Measurements from ENCODE around the gene NEK6. TPM values are rescaled to one million over a fixed set of nuclear protein-coding genes. Genes with fewer than 3 reads are reported as not detected.
A peak's percentile ranks its signal among the peaks of the same experiment; 100 is the strongest.

The NEK6 gene
- total RNA-seq, 1 donor from 2014 or later = 17.4 TPM

GRCh38 chr9:124331580-124331979 is 73.8 kb downstream of the NEK6 start:
- Mint-ChIP-seq H3K9me3 (no peaks in the 10 kb centered on the region), H3K4me3 (no peak overlapping the region), H3K27me3 (ENCODE audit: insufficient read depth) (no peaks in the 10 kb centered on the region), H3K4me1 (ENCODE audit: low read depth) (no peaks in the 10 kb centered on the region), H3K27ac (no peak overlapping the region), H3K36me3 (ENCODE audit: low read depth) (no peaks in the 10 kb centered on the region)
- intact Hi-C loops (cut with micrococcal nuclease) = no loop called here
- DNase-seq (ENCODE audit: low spot score) = no peak

DNA sequence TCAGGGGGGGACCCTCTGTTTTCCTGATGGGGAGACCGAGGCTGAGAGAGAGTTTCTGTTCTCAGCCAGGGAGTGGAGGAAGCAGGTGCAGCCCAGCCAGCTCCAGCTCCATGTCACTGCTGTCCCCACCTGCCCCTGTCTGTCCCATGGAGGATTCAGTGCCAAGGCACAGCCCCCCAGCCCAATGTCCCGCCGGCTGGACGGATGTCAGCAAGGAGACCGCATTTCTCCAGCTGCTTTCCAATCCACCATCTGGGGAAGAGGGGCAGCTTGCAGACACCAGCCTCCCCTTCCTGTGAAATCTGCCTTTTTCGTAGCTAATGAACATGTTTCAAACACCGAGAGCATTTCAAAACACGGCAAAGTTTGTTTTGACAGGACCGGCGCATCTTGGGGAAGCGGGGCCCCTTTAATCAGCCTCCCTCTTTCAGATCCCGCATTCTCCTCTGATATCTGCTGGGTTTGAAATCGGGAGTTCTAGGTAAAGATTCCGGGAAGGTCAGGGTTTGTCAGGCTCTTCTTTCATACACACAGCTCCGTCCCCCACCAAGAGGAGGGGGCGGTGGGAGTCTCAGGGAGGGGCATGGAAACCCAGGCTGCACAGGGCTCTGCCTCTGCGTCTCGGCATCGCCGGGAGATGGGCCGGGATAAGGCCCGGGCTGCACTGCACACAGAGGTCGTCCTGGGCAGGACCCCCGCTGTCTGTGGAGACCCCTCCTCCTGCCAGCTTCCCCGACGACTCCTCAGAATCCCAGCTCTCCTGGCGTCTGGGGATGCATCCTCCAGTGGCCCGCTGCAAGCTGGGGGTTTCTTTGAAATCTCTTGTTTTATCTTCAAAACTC is 74.8 kb downstream of the NEK6 start:
- no peak overlapping the region for H3K27ac Mint-ChIP-seq
- H3K9me3 Mint-ChIP-seq = no peaks in the 10 kb centered on the region
- no peak overlapping the region for H3K4me3 Mint-ChIP-seq
- DNase-seq (ENCODE audit: low spot score) = no peak
- H3K27me3 Mint-ChIP-seq (ENCODE audit: insufficient read depth) = no peaks in the 10 kb centered on the region
- no peaks in the 10 kb centered on the region for H3K36me3 Mint-ChIP-seq (ENCODE audit: low read depth)
- intact Hi-C loops (cut with micrococcal nuclease) = no loop called here
- H3K4me1 Mint-ChIP-seq (ENCODE audit: low read depth) = no peaks in the 10 kb centered on the region

DNA sequence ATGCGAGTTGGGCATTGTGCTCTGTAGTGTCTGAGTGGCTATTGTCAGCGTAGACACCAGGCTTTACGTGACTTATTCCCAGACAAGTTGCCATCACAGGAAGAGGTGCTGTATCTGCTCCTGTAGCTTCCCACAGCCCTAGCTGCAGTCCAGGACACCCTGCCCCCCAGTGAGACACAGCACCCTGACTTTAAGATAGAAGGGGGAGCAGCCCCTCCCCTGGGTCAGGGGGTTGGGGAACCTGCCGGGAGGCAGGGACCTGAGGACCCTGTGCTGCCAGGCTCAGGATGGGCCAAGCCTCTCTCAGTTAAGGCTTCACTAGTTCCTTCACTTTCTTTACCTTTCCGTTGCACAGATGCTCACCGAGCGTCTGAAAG is 75.4 kb downstream of the NEK6 start:
- H3K4me3 Mint-ChIP-seq = no peak overlapping the region
- intact Hi-C loops (cut with micrococcal nuclease) = no loop called here
- no peak overlapping the region for H3K27ac Mint-ChIP-seq
- no peak for DNase-seq (ENCODE audit: low spot score)
- no peaks in the 10 kb centered on the region for H3K27me3 Mint-ChIP-seq (ENCODE audit: insufficient read depth)
- H3K9me3 Mint-ChIP-seq = no peaks in the 10 kb centered on the region
- no peaks in the 10 kb centered on the region for H3K36me3 Mint-ChIP-seq (ENCODE audit: low read depth)
- no peaks in the 10 kb centered on the region for H3K4me1 Mint-ChIP-seq (ENCODE audit: low read depth)

DNA sequence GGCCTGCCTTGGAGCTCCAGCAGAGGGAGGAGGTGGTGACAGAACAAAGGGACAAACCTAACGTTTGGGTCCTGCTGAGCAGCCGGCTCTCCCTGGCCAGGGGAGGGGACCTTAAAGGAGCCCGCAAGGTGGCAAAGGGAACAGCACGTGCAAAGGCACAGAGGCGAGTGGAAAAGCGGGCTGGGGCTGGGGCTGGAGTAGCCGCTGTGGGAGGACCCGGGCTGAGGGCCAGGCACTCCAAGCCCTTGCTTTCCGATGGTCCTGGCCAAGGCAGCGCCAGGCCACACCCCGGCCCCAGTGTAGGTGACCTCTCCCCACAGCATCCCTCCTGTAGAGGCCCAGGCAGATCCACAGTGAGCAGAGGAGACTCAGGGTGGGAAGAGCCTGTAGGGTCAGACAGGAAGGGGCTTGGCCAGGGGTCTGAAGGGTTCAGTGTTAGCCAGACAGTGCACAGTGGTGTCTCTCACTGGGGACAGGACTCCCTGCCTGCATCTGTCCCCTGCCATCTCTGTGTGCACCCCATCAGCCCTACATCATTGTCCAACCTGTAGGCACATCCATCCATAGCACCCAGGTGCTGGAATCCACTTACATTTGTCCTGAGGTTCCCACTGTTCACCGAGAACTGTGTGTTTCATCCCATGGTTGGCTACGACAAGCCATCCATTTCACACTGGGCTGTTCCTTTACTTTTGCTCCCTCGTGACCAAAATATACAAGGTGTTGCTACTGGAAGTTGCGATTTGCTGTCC is 77.0 kb downstream of the NEK6 start:
- Mint-ChIP-seq H3K36me3 (ENCODE audit: low read depth) (no peaks in the 10 kb centered on the region), H3K27ac (no peak overlapping the region), H3K4me3 (no peak overlapping the region), H3K4me1 (ENCODE audit: low read depth) (no peaks in the 10 kb centered on the region), H3K9me3 (no peaks in the 10 kb centered on the region), H3K27me3 (ENCODE audit: insufficient read depth) (no peaks in the 10 kb centered on the region)
- intact Hi-C loops (cut with micrococcal nuclease) = no loop called here
- no peak for DNase-seq (ENCODE audit: low spot score)

DNA sequence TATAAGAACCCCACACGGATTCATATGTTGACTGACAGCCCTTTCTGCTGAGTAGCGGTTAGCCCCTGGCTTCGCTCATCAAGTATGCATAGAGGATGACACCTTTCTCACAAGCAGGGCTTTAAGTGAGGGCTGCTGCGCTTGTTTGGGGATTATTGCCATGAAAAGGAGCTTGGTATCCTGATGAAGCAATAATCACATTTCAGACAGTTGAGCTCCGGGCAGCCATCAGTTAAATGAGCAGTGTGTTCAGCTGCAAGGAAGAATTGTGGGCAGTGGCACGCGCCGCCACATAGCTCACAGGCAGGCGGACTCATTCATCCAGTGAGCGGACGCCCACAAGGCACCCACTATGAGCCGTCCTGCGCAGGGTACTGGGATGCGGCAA is 77.6 kb downstream of the NEK6 start:
- no peak for DNase-seq (ENCODE audit: low spot score)
- Mint-ChIP-seq H3K27me3 (ENCODE audit: insufficient read depth) (no peaks in the 10 kb centered on the region), H3K4me3 (no peak overlapping the region), H3K36me3 (ENCODE audit: low read depth) (no peaks in the 10 kb centered on the region), H3K27ac (no peak overlapping the region), H3K9me3 (no peaks in the 10 kb centered on the region), H3K4me1 (ENCODE audit: low read depth) (no peaks in the 10 kb centered on the region)
- intact Hi-C loops (cut with micrococcal nuclease) = no loop called here

GRCh38 chr9:124337562-124337961 is 79.8 kb downstream of the NEK6 start:
- intact Hi-C loops (cut with micrococcal nuclease) = no loop called here
- H3K4me3 Mint-ChIP-seq = no peak overlapping the region
- peak overlapping the region; percentile 23 for H3K27ac Mint-ChIP-seq
- H3K36me3 Mint-ChIP-seq (ENCODE audit: low read depth) = no peaks in the 10 kb centered on the region
- H3K27me3 Mint-ChIP-seq (ENCODE audit: insufficient read depth) = no peaks in the 10 kb centered on the region
- DNase-seq (ENCODE audit: low spot score) = no peak
- H3K9me3 Mint-ChIP-seq = no peaks in the 10 kb centered on the region
- H3K4me1 Mint-ChIP-seq (ENCODE audit: low read depth) = no peaks in the 10 kb centered on the region

- H3K4me1 Mint-ChIP-seq (ENCODE audit: low read depth) = no peaks in the 10 kb centered on the region
- H3K9me3 Mint-ChIP-seq = no peaks in the 10 kb centered on the region
- DNase-seq (ENCODE audit: low spot score) = no peak
- no peaks in the 10 kb centered on the region for H3K36me3 Mint-ChIP-seq (ENCODE audit: low read depth)
- H3K4me3 Mint-ChIP-seq = no peak overlapping the region
- H3K27ac Mint-ChIP-seq = no peak overlapping the region
- H3K27me3 Mint-ChIP-seq (ENCODE audit: insufficient read depth) = no peaks in the 10 kb centered on the region
- intact Hi-C loops (cut with micrococcal nuclease) = no loop called here
These were observed 81.9 kb downstream of the NEK6 start for GRCh38 chr9:124339603-124340146.

DNA sequence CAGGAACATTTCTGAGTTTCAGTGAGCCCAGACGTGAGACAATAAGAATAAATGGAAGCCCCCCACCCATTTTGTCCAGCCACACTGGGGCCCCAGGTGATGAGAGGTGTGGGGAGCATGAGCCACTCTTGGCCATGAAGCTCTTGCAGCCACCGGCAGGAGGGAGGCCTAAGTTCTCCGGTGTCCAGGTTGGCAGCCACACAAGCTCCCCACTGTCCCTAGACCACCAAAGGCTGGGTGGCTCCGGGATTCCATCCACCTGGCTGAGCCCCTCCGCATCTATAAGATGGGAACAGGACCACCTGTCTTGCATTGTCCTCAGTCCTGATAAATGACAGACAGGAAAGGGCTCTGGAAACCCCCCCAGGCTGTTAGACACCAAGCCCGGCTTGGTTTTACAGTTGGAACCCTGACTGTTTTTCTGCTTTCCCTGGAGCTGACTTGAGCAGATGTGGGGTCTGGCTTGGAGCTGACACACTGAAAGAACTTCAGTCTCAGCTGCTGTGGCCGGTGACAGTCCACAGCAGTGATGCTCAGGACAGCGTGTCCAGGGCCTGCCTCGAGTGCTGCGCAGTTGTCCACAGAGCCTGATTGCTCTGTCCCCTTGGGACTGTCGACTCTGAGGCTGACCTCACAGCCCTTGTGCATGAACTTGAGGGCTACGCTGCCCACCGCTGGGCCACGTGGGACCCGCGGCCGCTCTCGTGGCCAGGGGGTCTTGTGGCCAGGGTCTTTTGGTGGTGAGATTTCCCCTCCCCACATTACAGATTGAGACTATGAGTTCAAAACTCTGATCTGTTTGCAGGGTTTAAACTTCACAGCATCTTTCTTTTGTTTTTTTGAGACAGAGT is 82.7 kb downstream of the NEK6 start:
- H3K27me3 Mint-ChIP-seq (ENCODE audit: insufficient read depth) = no peaks in the 10 kb centered on the region
- no peak overlapping the region for H3K27ac Mint-ChIP-seq
- H3K4me3 Mint-ChIP-seq = no peak overlapping the region
- no peaks in the 10 kb centered on the region for H3K4me1 Mint-ChIP-seq (ENCODE audit: low read depth)
- H3K36me3 Mint-ChIP-seq (ENCODE audit: low read depth) = no peaks in the 10 kb centered on the region
- no peak for DNase-seq (ENCODE audit: low spot score)
- intact Hi-C loops (cut with micrococcal nuclease) = no loop called here
- no peaks in the 10 kb centered on the region for H3K9me3 Mint-ChIP-seq

- Mint-ChIP-seq H3K4me1 (ENCODE audit: low read depth) (no peaks in the 10 kb centered on the region), H3K27ac (no peak overlapping the region), H3K36me3 (ENCODE audit: low read depth) (no peaks in the 10 kb centered on the region), H3K9me3 (no peaks in the 10 kb centered on the region), H3K4me3 (no peak overlapping the region), H3K27me3 (ENCODE audit: insufficient read depth) (no peaks in the 10 kb centered on the region)
- intact Hi-C loops (cut with micrococcal nuclease) = no loop called here
- no peak for DNase-seq (ENCODE audit: low spot score)
These were observed 83.9 kb downstream of the NEK6 start for GRCh38 chr9:124341455-124342170.

- H3K36me3 Mint-ChIP-seq (ENCODE audit: low read depth) = no peaks in the 10 kb centered on the region
- intact Hi-C loops (cut with micrococcal nuclease) = no loop called here
- no peak overlapping the region for H3K27ac Mint-ChIP-seq
- H3K27me3 Mint-ChIP-seq (ENCODE audit: insufficient read depth) = no peaks in the 10 kb centered on the region
- no peak overlapping the region for H3K4me3 Mint-ChIP-seq
- no peaks in the 10 kb centered on the region for H3K9me3 Mint-ChIP-seq
- DNase-seq (ENCODE audit: low spot score) = no peak
- no peaks in the 10 kb centered on the region for H3K4me1 Mint-ChIP-seq (ENCODE audit: low read depth)
These were observed 84.6 kb downstream of the NEK6 start for GRCh38 chr9:124342402-124342775.

- H3K4me1 Mint-ChIP-seq (ENCODE audit: low read depth) = no peaks in the 10 kb centered on the region
- no peak overlapping the region for H3K27ac Mint-ChIP-seq
- intact Hi-C loops (cut with micrococcal nuclease) = no loop called here
- no peak overlapping the region for H3K4me3 Mint-ChIP-seq
- H3K36me3 Mint-ChIP-seq (ENCODE audit: low read depth) = no peaks in the 10 kb centered on the region
- no peak for DNase-seq (ENCODE audit: low spot score)
- no peaks in the 10 kb centered on the region for H3K27me3 Mint-ChIP-seq (ENCODE audit: insufficient read depth)
- H3K9me3 Mint-ChIP-seq = no peaks in the 10 kb centered on the region
These were observed 85.2 kb downstream of the NEK6 start for GRCh38 chr9:124342776-124343485.
